GM12878 (cell line): ENCODE results near the gene COL13A1. TPM values are rescaled to one million over a fixed set of nuclear protein-coding genes. Genes with fewer than 3 reads are reported as not detected.

Experiments used
- ATAC-seq: fragments of 200-7000 bp; cut with Tn5 transposase; 3 replicates; pipeline ENCODE4 v1.9.1; 2020; ENCODE audit warnings: mild to moderate bottlenecking, moderate library complexity
- BruUV-seq: library from RNA; stranded (reverse); fragments of 400-500 nt; replicated peaks from 2 replicates; lab custom pipeline; 2021; lab: Mats Ljungman, UMichigan
- CTCF ChIA-PET: fragments of 300-600 bp; sonication (Branson Sonifier 250); formaldehyde crosslinking; extraction: SDS; loops from one replicate; lab custom pipeline; 2021; ENCODE audit warnings: inconsistent platforms; lab: Yijun Ruan, JAX
- POLR2A ChIA-PET: fragments of 350-600 bp; formaldehyde crosslinking; extraction: SDS; loops from one replicate; lab custom pipeline; 2021; ENCODE audit warnings: inconsistent platforms; lab: Charles Lee
- RAD21 ChIA-PET: fragments of 300-600 bp; sonication (Branson Sonifier 250); formaldehyde crosslinking; loops from one replicate; lab custom pipeline; 2023; ENCODE audit warnings: antibody characterized with exemption; ENCODE audit not compliant: unreplicated experiment; lab: Charles Lee
- SMC1A ChIA-PET: fragments of 300-600 bp; sonication (Branson Sonifier 250); formaldehyde crosslinking; loops from one replicate; lab custom pipeline; 2023; ENCODE audit not compliant: unreplicated experiment, uncharacterized antibody; lab: Charles Lee
- DNase-seq: peaks from one replicate; pipeline ENCODE4 v3.0.0-alpha.2; 2011; ENCODE audit warnings: low read depth, low spot score
- FAIRE-seq: peaks from 3 replicates; lab custom pipeline; 2011; peaks lifted over from hg19 to GRCh38; lab: Jason Lieb, UNC
- H2AFZ ChIP-seq: 2 replicates; pipeline ENCODE4 v1.6.0; 2011; ENCODE audit warnings: low read depth, low read length, control low read depth; ENCODE audit not compliant: control insufficient read depth
- H3K27ac ChIP-seq: 2 replicates; pipeline ENCODE4 v1.5.1; 2011; ENCODE audit warnings: control low read depth; ENCODE audit not compliant: control insufficient read depth, insufficient read depth
- H3K27me3 ChIP-seq, 2 experiments: replicated peaks in 1 of 2; 2 replicates each; pipeline versions ENCODE4 v1.6.0 to v1.6.1; 2011; ENCODE audit warnings: low read length in 1 of 2; ENCODE audit not compliant: control insufficient read depth in 2 of 2, insufficient read depth in 2 of 2
- H3K36me3 ChIP-seq, 2 experiments: 2 replicates each; pipeline ENCODE4 v1.5.1; 2011; ENCODE audit warnings: low read length in 1 of 2; ENCODE audit not compliant: control insufficient read depth in 2 of 2, insufficient read depth in 2 of 2
- H3K4me1 ChIP-seq: 2 replicates; pipeline ENCODE4 v1.6.1; 2011; ENCODE audit warnings: mild to moderate bottlenecking, low read length, moderate library complexity, mixed read lengths; ENCODE audit not compliant: control insufficient read depth, insufficient read depth
- H3K4me2 ChIP-seq: 2 replicates; pipeline ENCODE4 v1.6.0; 2011; ENCODE audit warnings: control low read depth; ENCODE audit not compliant: control insufficient read depth, insufficient read depth
- H3K4me3 ChIP-seq: fragments of 200-600 bp; sonication (generic); 2 replicates; pipeline ENCODE4 v1.5.1; 2016
- H3K79me2 ChIP-seq: 2 replicates; pipeline ENCODE4 v1.6.0; 2011; ENCODE audit warnings: low read length; ENCODE audit not compliant: control insufficient read depth, insufficient read depth
- H3K9ac ChIP-seq: 2 replicates; pipeline ENCODE4 v1.8.0; 2011; ENCODE audit warnings: low read length, control low read depth, mixed read lengths; ENCODE audit not compliant: control insufficient read depth, insufficient read depth
- H3K9me3 ChIP-seq: replicated peaks from 3 replicates; pipeline ENCODE4 v1.5.1; 2011; ENCODE audit warnings: mild to moderate bottlenecking, low read length; ENCODE audit not compliant: control insufficient read depth, insufficient read depth
- H4K20me1 ChIP-seq: 2 replicates; pipeline ENCODE4 v1.6.0; 2011; ENCODE audit not compliant: control insufficient read depth, insufficient read depth
- BMI1 ChIP-seq: fragments of 450-650 bp; IDR thresholded peaks from 2 replicates; pipeline ENCODE4 v1.6.1; 2016; ENCODE audit warnings: mild to moderate bottlenecking, moderate library complexity, borderline replicate concordance
- MEF2B ChIP-seq: fragments of 450-650 bp; IDR thresholded peaks from 2 replicates; pipeline ENCODE4 v1.6.1; 2018; ENCODE audit warnings: mild to moderate bottlenecking, moderate library complexity; ENCODE audit not compliant: partially characterized antibody, poor library complexity, severe bottlenecking
- NRF1 ChIP-seq: conservative IDR thresholded peaks from 2 replicates; pipeline ENCODE4 v1.6.1; 2011; ENCODE audit warnings: mild to moderate bottlenecking, low read depth, low read length, improper control_type of control experiment
- POLR2AphosphoS2 ChIP-seq: IDR thresholded peaks from 2 replicates; pipeline ENCODE4 v1.6.1; 2011; ENCODE audit warnings: low read depth, mild to moderate bottlenecking, low read length, improper control_type of control experiment, moderate library complexity
- RCOR1 ChIP-seq: conservative IDR thresholded peaks from 2 replicates; pipeline ENCODE4 v1.6.1; 2012; ENCODE audit warnings: low read depth, low read length, improper control_type of control experiment
- WRNIP1 ChIP-seq: IDR thresholded peaks from 2 replicates; pipeline ENCODE4 v1.6.1; 2011; ENCODE audit warnings: low read depth, low read length, improper control_type of control experiment, borderline replicate concordance
- ZNF217 ChIP-seq: fragments of 450-650 bp; IDR thresholded peaks from 2 replicates; pipeline ENCODE4 v1.6.1; 2017; ENCODE audit warnings: antibody characterized with exemption, mild to moderate bottlenecking
- WGBS: methylation state at CpG from one replicate; pipeline ENCODE4 v1.1.6; 2016; ENCODE audit warnings: low lambda C conversion rate; ENCODE audit not compliant: insufficient replicate concordance, insufficient coverage; ENCODE audit errors: missing lambda C conversion rate; 5-methylcytosine and 5-hydroxymethylcytosine counted together
- in situ Hi-C: fragments of 300-500 bp; cut with MboI; formaldehyde crosslinking; loops from 9 replicates; pipeline ENCODE4 v1.14.3; 2018; ENCODE audit warnings: mixed read lengths
- intact Hi-C: fragments of 100-400 bp; cut with micrococcal nuclease; formaldehyde crosslinking; loops from one replicate; pipeline ENCODE4 v1.14.2; 2022; ENCODE audit not compliant: unreplicated experiment
- polyA plus RNA-seq, 11 experiments: library from polyadenylated mRNA; depleted of rRNA in 4 of 11; unstranded in 6 of 11; stranded (reverse) in 5 of 11; fragments of >200 nt; fragmentation: Nextera tagmentation in 4 of 11; fragmentation: Illumina TruSeq in 1 of 11; extraction: Ambion mirVana in 4 of 11; extraction: Trizol in 1 of 11; gene quantifications; 1 replicate in 1 of 11; 2 replicates in 10 of 11; pipeline versions ENCODE4 v1.2.1 to v1.2.3, GENCODE V29; 2011 to 2016; ENCODE audit warnings: inconsistent platforms in 2 of 11, missing spikeins in 2 of 11, low read depth in 1 of 11
- total RNA-seq, 4 experiments: library from RNA; depleted of rRNA in 3 of 4; stranded (reverse); fragments of >200 nt in 3 of 4; fragmentation: Illumina TruSeq in 1 of 4; extraction: Trizol in 1 of 4; gene quantifications; 2 replicates each; pipeline versions ENCODE4 v1.2.1 to v1.2.3, GENCODE V29; 2013 to 2021
- TF ChIP-seq, protein P1 (sequence below): fragments of 450-650 bp; IDR thresholded peaks from 2 replicates; pipeline ENCODE4 v1.6.1; 2016; ENCODE audit warnings: mild to moderate bottlenecking

COL13A1 gene
- total and polyA plus RNA-seq, 10 of the 15 experiments (the other 5 are each of a cell fraction or from before 2014, with no cell fraction given) = 0.03 to 0.15 (median 0.05) TPM; not detected in 7

- in situ Hi-C loops (no loop called here), intact Hi-C loops (loop anchor here (10.0 kb wide), 1 partner anchor 398 kb away; no protein-coding TSS in a partner anchor)
- no peaks in the 10 kb centered on the region for H3K4me1 ChIP-seq
- peaks cover 2 to 3% of the 10 kb centered on the region in 2 experiments; a peak in 3 of 4 replicates for H3K27me3 ChIP-seq
- TF ChIP-seq RCOR1 = no peak
- no peak for TF ChIP-seq NRF1
- TF ChIP-seq POLR2AphosphoS2 = no peak
- TF ChIP-seq, protein P1, sequence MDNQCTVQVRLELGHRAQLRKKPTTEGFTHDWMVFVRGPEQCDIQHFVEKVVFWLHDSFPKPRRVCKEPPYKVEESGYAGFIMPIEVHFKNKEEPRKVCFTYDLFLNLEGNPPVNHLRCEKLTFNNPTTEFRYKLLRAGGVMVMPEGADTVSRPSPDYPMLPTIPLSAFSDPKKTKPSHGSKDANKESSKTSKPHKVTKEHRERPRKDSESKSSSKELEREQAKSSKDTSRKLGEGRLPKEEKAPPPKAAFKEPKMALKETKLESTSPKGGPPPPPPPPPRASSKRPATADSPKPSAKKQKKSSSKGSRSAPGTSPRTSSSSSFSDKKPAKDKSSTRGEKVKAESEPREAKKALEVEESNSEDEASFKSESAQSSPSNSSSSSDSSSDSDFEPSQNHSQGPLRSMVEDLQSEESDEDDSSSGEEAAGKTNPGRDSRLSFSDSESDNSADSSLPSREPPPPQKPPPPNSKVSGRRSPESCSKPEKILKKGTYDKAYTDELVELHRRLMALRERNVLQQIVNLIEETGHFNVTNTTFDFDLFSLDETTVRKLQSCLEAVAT = no peak
- TF ChIP-seq WRNIP1 = no peak
- no peak for TF ChIP-seq ZNF217
- TF ChIP-seq BMI1 = no peak
- TF ChIP-seq MEF2B = no peak
- BruUV-seq = no TSS peak
- H2AFZ ChIP-seq = no peak overlapping the region
- H3K9ac ChIP-seq = no peak overlapping the region
- CTCF ChIA-PET = interaction anchor here (0.8 to 1.1 kb wide), 3 partner anchors 11 to 169 kb away, joined by 3 to 5 read pairs (median 4); no protein-coding TSS in a partner anchor
- DNase-seq = no peak
- H4K20me1 ChIP-seq = no peaks in the 10 kb centered on the region
- no peaks in the 10 kb centered on the region for H3K36me3 ChIP-seq
- POLR2A ChIA-PET = no interaction called here
- H3K4me2 ChIP-seq = no peak overlapping the region
- no peak overlapping the region for H3K27ac ChIP-seq
- 28% methylated on average over 3 of the region's 4 CpGs for WGBS
- H3K79me2 ChIP-seq = no peaks in the 10 kb centered on the region
- no peak overlapping the region for H3K4me3 ChIP-seq
- ATAC-seq = no peak
- RAD21 ChIA-PET = no interaction called here
- H3K9me3 ChIP-seq = no peaks in the 10 kb centered on the region
- FAIRE-seq = no peak
- SMC1A ChIA-PET = interaction anchor here (0.6 to 1.1 kb wide), 2 partner anchors 46 to 146 kb away, joined by 3 read pairs; no protein-coding TSS in a partner anchor
These were observed 110.9 kb downstream of the COL13A1 start for GRCh38 chr10:69912589-69912988.
